HepG2 (cell line): ENCODE data around the gene TXNDC11. TPM values are rescaled to one million over a fixed set of nuclear protein-coding genes. Genes with fewer than 3 reads are reported as not detected.

Source experiments
- CBX2 ChIP-seq, 2 experiments: fragments of 200-600 bp in 1 of 2; sonication (generic); formaldehyde crosslinking in 1 of 2; IDR thresholded peaks; 2 replicates each; pipeline versions ENCODE4 v1.7.0 to v1.8.1; 2018 to 2022; ENCODE audit warnings: low read depth in 2 of 2, low read length in 1 of 2, mild to moderate bottlenecking in 1 of 2, missing genetic modification reagents in 1 of 2
- CENPT ChIP-seq: sonication (generic); formaldehyde crosslinking; IDR thresholded peaks from 2 replicates; pipeline ENCODE4 v1.8.0; 2022; ENCODE audit warnings: low read depth, mild to moderate bottlenecking, moderate library complexity, missing genetic modification reagents
- FOXA3 ChIP-seq: IDR thresholded peaks from 2 replicates; pipeline ENCODE4 v1.6.1; 2016; ENCODE audit warnings: missing genetic modification reagents, missing compliant biosample characterization
- FOXO4 ChIP-seq: sonication (generic); formaldehyde crosslinking; conservative IDR thresholded peaks from 2 replicates; pipeline ENCODE4 v1.8.1; 2023; ENCODE audit warnings: missing genetic modification reagents
- GTF3A ChIP-seq: sonication (generic); formaldehyde crosslinking; conservative IDR thresholded peaks from 2 replicates; pipeline ENCODE4 v1.4.0; 2020; ENCODE audit warnings: mild to moderate bottlenecking, missing genetic modification reagents
- GZF1 ChIP-seq: sonication (generic); formaldehyde crosslinking; IDR thresholded peaks from 2 replicates; pipeline ENCODE4 v1.5.1; 2020; ENCODE audit warnings: mild to moderate bottlenecking, missing genetic modification reagents
- HCFC1 ChIP-seq: fragments of 150-350 bp; IDR thresholded peaks from 2 replicates; pipeline ENCODE4 v1.6.1; 2014; ENCODE audit warnings: low read depth, low read length
- HNRNPK ChIP-seq: fragments of 200-400 bp; formaldehyde crosslinking; IDR thresholded peaks from 2 replicates; pipeline ENCODE4 v1.6.1; 2018; ENCODE audit warnings: low read length, low read depth, moderate library complexity, mild to moderate bottlenecking; ENCODE audit not compliant: poor library complexity, severe bottlenecking
- HNRNPLL ChIP-seq: fragments of 200-400 bp; formaldehyde crosslinking; IDR thresholded peaks from 2 replicates; pipeline ENCODE4 v1.6.1; 2017; ENCODE audit warnings: mild to moderate bottlenecking, low read depth, low read length; ENCODE audit not compliant: poor library complexity, severe bottlenecking
- IKZF4 ChIP-seq: sonication (generic); formaldehyde crosslinking; IDR thresholded peaks from 2 replicates; pipeline ENCODE4 v1.5.1; 2020; ENCODE audit warnings: borderline replicate concordance, mild to moderate bottlenecking, low read depth, missing genetic modification reagents; ENCODE audit errors: not compliant biosample characterization
- JUN ChIP-seq: sonication (generic); formaldehyde crosslinking; IDR thresholded peaks from 2 replicates; pipeline ENCODE4 v1.4.0; 2020; ENCODE audit warnings: mild to moderate bottlenecking, missing genetic modification reagents
- KDM5B ChIP-seq: sonication (generic); formaldehyde crosslinking; IDR thresholded peaks from 2 replicates; pipeline ENCODE4 v1.4.0; 2020; ENCODE audit warnings: missing genetic modification reagents, mild to moderate bottlenecking, borderline replicate concordance
- NBN ChIP-seq: fragments of 450-650 bp; conservative IDR thresholded peaks from 2 replicates; pipeline ENCODE4 v1.6.1; 2017
- PHB2 ChIP-seq: fragments of 450-650 bp; IDR thresholded peaks from 2 replicates; pipeline ENCODE4 v1.6.1; 2018; ENCODE audit not compliant: partially characterized antibody
- SIX1 ChIP-seq: sonication (generic); formaldehyde crosslinking; IDR thresholded peaks from 2 replicates; pipeline ENCODE4 v1.4.0; 2020; ENCODE audit warnings: missing genetic modification reagents, borderline replicate concordance
- SKIL ChIP-seq: sonication (generic); formaldehyde crosslinking; IDR thresholded peaks from 2 replicates; pipeline ENCODE4 v1.8.0; 2022; ENCODE audit warnings: missing genetic modification reagents, mild to moderate bottlenecking, moderate library complexity, borderline replicate concordance
- SMARCC2 ChIP-seq: fragments of 450-650 bp; IDR thresholded peaks from 2 replicates; pipeline ENCODE4 v1.6.1; 2017; ENCODE audit warnings: antibody characterized with exemption, mild to moderate bottlenecking
- TP53 ChIP-seq: sonication (generic); formaldehyde crosslinking; conservative IDR thresholded peaks from 2 replicates; pipeline ENCODE4 v1.4.0; 2020; ENCODE audit warnings: missing genetic modification reagents
- ZFP37 ChIP-seq: sonication (generic); formaldehyde crosslinking; IDR thresholded peaks from 2 replicates; pipeline ENCODE4 v1.4.0; 2020; ENCODE audit warnings: missing genetic modification reagents, borderline replicate concordance
- ZFP62 ChIP-seq: sonication (generic); formaldehyde crosslinking; IDR thresholded peaks from 2 replicates; pipeline ENCODE4 v1.4.0; 2020; ENCODE audit warnings: missing genetic modification reagents
- ZMAT3 ChIP-seq: sonication (generic); formaldehyde crosslinking; conservative IDR thresholded peaks from 2 replicates; pipeline ENCODE4 v1.7.0; 2021; ENCODE audit warnings: missing genetic modification reagents
- ZMAT5 ChIP-seq: sonication (generic); formaldehyde crosslinking; IDR thresholded peaks from 2 replicates; pipeline ENCODE4 v1.5.0; 2020; ENCODE audit warnings: mild to moderate bottlenecking, low read depth, missing genetic modification reagents, borderline replicate concordance
- ZNF333 ChIP-seq: sonication (generic); formaldehyde crosslinking; IDR thresholded peaks from 2 replicates; pipeline ENCODE4 v1.4.0; 2020; ENCODE audit warnings: mild to moderate bottlenecking, missing genetic modification reagents, borderline replicate concordance
- ZSCAN30 ChIP-seq: sonication (generic); formaldehyde crosslinking; IDR thresholded peaks from 2 replicates; pipeline ENCODE4 v1.5.0; 2020; ENCODE audit warnings: mild to moderate bottlenecking, missing genetic modification reagents
- ZSCAN31 ChIP-seq: sonication (generic); formaldehyde crosslinking; IDR thresholded peaks from 2 replicates; pipeline ENCODE4 v1.5.0; 2020; ENCODE audit warnings: low read depth, mild to moderate bottlenecking, missing genetic modification reagents
- polyA plus RNA-seq, 8 experiments: library from polyadenylated mRNA; depleted of rRNA in 3 of 8; stranded (reverse) in 7 of 8; unstranded in 1 of 8; fragments of >200 nt; fragmentation: Illumina TruSeq in 4 of 8; extraction: Trizol in 4 of 8; gene quantifications; 2 replicates each; pipeline versions ENCODE4 v1.2.1 to v1.2.3, GENCODE V29; 2011 to 2016; ENCODE audit warnings: low read depth in 4 of 8, missing spikeins in 1 of 8, mixed read lengths in 1 of 8; ENCODE audit not compliant: insufficient read depth in 1 of 8
- total RNA-seq, 5 experiments: library from RNA; depleted of rRNA; stranded (reverse); fragments of >200 nt; fragmentation: Illumina TruSeq; extraction: Trizol; gene quantifications; 2 replicates each; pipeline ENCODE4 v1.2.3, GENCODE V29; 2016; ENCODE audit warnings: low read depth in 1 of 5
- TF ChIP-seq, protein P1 (sequence below): sonication (generic); formaldehyde crosslinking; IDR thresholded peaks from 2 replicates; pipeline ENCODE4 v1.4.0; 2020; ENCODE audit warnings: missing genetic modification reagents

Gene TXNDC11
- total and polyA plus RNA-seq, 2 of the 13 experiments (the other 11 are each of a cell fraction or from before 2014, with no cell fraction given), result 74.9 to 123 TPM

DNA sequence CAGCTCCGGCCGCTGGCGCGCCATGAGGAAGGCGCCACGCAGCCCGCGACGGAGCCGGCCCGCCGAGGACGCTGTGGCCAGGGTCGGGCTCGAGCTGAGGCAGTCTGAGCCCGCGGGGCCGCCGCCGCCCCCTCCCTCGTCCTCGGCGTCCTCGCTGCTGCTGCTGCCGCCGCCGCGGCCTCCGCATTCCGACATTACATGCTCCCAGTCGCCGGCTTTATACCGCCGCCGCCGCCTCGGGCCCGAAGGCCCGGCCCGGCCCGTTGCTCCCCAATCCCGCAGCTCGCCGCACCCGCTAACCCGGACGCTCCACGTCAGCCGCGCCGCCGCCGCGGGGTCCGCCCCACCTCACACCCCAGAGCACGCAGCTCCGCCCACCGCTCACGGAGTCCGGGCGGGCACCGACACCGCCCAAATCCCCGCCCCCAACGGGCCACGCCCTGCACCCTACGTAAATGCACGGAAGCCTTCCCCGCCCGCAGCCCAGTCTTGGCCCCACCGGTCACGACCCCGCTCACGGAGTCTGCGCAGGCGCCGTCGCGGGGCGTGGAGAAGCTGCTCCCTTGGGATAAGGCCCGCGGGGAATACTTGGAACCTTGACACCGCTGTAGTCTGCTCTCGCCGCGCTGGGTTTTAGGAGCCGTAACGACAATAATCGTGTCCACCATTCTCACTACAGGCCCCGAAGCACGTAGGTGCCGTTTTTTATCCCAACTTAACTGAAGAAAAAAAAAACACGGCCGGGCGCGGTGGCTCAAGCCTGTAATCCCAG is at the start of gene TXNDC11 (continued):
- TF ChIP-seq ZNF333 (CRISPR knock-in tag) (no peak), IKZF4 (CRISPR knock-in tag) (peak; percentile 51), HNRNPK (peak; percentile 82), PHB2 (no peak), ZFP62 (no peak), SMARCC2 (no peak), SKIL (peak; percentile 91), CBX2 (IDR thresholded peaks at IDR 0.05; ENCODE audit: low read depth, low read length) (no peak), CBX2 (CRISPR knock-in tag; IDR thresholded peaks at IDR 0.05; ENCODE audit: low read depth) (peak; percentile 22), HNRNPLL (peak; percentile 99), KDM5B (CRISPR knock-in tag) (peak; percentile 65), ZSCAN31 (CRISPR knock-in tag) (peak; percentile 79), SIX1 (CRISPR knock-in tag) (no peak), TP53 (peak; percentile 76), JUN (no peak), GZF1 (peak; percentile 86; the same call in 1 of the 2 replicates), GTF3A (CRISPR knock-in tag) (peak; percentile 87; the same call in 1 of the 2 replicates), CENPT (CRISPR knock-in tag) (peak; percentile 98), ZSCAN30 (CRISPR knock-in tag) (no peak; the same call in 1 of the 2 replicates), NBN (no peak), ZMAT5 (CRISPR knock-in tag) (0 out of 2 replicates have a peak, but pooled peaks have one; percentile 5), HCFC1 (no peak; the same call in 1 of the 2 replicates), ZMAT3 (0 out of 2 replicates have a peak, but pooled peaks have one; percentile 92), FOXO4 (CRISPR knock-in tag) (no peak; the same call in 1 of the 2 replicates), FOXA3 (CRISPR knock-in tag) (peak; percentile 63), ZFP37 (CRISPR knock-in tag) (peak; percentile 28; the same call in 1 of the 2 replicates)
- TF ChIP-seq, protein P1, sequence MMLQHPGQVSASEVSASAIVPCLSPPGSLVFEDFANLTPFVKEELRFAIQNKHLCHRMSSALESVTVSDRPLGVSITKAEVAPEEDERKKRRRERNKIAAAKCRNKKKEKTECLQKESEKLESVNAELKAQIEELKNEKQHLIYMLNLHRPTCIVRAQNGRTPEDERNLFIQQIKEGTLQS (CRISPR knock-in tag), result no peak
